Ramos (cell line): ENCODE results near the gene CNOT1.

Source experiments
- in situ Hi-C: fragments of 300-500 bp; cut with MboI; formaldehyde crosslinking; loops from one replicate; pipeline ENCODE4 v1.14.3; 2022; ENCODE audit warnings: low sequenced_read_pairs; ENCODE audit not compliant: unreplicated experiment

The CNOT1 gene

DNA sequence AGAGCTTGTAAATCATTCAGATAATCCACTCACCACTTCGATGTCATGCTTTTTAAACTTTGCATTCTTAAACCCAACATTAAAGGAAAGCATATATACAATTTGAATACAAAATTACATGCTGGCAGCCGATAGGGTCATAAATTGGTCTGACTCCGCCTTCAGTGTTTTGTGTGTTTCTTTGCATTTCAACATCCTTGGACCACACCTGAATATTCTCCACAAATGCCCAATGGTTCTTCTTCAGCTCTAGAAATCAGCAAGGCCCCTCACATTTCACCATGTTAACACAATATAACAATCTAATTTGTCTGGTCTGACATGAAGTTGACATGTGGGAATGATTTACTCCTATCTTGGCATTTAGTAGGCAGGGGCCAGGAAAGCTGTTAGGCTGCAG is 97.2 kb downstream of the CNOT1 start:
- in situ Hi-C loops: no loop called here

DNA sequence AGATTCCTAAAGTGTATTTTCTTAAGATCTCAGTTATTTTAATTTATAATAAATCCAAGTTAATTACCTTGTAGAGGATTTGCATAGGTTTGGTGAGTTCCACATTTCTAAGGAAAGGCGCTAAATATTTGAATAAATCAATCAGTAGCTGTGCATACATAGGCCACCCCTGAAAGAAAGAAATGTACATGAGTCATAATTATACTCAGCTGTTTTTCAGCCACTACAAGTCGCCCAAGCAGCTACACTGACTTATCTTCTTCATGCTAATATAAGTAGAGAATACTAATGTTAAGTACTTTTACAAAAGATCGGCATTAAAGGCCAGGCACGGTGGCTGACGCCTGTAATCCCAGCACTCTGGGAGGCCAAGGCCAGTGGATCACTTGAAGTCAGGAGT is 99.4 kb downstream of the CNOT1 start:
- in situ Hi-C loops: no loop called here

DNA sequence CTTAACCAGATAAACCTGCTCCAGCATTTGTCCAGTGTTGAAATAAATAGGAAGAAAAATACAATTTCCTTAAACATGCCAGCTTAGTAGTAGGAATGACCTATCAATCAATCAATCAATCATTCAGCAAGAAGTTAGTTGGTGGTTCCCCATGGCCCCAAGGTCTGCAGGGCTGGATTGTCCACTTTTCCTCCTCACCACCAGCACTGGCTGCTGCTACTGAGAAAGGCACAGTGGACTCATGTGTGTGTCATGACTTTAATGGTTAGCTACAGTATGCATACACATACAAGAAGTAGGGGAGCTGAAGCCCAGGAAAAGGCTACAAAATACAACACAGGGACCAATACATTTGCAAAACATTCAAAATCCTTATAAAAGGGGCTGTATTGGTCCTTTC is 109.9 kb downstream of the CNOT1 start:
- in situ Hi-C loops: no loop called here

DNA sequence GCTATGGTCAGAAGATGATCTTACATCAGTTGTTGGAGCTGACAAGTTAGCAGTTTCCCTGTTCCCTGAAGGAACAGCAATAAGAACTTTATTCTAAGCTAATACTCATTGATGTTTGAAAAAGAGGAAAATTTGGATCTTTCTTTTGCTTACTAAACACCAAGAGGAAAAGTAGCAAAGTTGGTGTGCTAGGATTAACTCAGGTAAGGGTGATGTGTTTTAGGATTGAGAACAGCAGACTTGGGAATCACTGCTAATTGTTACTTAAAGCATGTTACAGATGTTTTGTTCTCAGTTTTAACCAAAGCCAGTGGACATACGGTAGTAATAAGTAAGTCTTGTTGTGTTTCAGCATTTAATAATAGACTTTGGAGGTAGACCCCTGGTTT is 110.7 kb downstream of the CNOT1 start:
- in situ Hi-C loops: no loop called here

DNA sequence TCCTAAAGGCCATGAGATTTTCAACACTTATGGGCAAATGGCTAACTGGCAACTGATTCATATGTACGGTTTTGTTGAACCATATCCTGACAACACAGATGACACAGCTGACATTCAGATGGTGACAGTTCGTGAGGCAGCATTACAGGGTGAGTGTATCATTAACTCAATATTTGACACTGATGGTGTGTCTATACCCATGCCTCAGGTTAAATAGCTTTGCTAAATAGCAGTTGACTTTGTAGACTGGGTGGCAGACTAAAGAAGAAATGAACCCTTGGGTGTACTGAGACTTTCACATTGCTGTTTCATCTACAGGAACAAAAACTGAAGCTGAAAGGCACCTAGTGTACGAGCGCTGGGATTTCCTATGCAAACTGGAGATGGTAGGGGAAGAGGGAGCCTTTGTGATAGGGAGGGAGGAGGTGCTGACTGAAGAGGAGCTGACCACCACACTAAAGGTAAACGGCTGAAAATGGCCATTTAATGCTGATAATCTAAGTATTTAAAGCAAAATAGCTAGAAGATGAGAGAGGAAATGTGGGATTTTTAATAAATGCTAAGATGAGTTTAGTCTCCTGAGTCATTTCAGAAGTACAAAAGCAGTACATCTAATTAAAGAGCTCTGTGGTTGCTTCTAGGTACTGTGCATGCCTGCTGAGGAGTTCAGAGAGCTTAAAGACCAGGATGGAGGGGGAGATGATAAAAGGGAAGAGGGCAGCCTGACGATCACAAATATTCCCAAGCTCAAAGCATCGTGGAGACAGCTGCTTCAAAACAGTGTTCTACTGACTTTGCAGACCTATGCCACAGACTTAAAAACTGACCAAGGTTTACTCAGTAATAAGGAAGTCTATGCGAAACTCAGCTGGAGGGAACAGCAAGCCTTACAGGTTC is 111.3 kb downstream of the CNOT1 start:
- in situ Hi-C loops: no loop called here

DNA sequence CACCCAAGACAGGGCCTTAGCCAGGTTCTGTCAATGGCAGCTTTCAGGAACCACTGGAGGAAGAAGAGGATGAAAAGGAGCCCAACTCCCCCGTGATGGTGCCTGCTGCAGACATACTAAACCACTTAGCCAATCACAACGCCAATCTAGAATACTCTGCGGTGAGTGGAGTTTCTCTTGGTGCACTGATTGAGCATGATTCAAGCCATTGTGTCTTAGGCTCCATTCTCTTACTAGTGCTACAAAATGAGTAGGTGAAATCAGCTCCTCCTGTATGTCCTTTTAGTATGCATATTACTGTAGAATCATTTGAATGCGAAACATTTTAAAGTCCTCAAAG is 112.9 kb downstream of the CNOT1 start:
- in situ Hi-C loops: no loop called here

DNA sequence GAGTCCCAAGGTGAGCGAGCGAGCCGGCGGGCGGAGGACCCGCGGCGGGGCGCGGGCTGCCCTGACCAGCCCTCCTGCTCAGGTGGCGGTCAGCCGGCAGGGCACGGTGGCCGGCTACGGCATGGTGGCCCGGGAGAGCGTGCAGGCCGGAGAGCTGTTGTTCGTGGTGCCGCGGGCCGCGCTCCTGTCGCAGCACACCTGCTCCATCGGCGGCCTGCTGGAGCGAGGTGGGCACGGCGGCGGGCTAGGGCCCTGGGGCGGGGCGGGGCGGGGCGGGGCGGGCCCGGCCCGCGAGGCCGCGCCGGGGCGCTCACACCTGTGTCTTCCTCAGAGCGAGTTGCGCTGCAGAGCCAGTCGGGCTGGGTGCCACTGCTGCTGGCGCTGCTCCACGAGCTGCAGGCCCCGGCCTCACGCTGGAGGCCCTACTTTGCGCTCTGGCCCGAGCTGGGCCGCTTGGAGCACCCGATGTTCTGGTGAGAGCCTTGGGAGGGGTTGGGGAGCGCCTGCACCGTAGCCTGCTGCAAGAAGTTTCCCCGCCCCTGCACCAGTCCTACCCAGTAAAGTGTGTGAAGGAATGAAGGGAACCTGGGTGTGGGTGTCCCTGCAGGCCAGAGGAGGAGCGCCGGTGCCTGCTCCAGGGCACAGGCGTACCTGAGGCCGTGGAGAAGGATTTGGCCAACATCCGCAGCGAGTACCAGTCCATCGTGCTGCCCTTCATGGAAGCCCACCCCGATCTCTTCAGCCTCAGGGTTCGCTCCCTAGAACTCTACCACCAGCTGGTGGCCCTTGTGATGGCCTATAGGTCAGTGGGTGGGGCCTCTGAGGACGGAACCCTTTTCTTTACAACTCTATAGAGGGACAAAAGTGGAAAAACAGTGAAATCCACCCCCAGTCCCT is 113.5 kb downstream of the CNOT1 start:
- in situ Hi-C loops: no loop called here

DNA sequence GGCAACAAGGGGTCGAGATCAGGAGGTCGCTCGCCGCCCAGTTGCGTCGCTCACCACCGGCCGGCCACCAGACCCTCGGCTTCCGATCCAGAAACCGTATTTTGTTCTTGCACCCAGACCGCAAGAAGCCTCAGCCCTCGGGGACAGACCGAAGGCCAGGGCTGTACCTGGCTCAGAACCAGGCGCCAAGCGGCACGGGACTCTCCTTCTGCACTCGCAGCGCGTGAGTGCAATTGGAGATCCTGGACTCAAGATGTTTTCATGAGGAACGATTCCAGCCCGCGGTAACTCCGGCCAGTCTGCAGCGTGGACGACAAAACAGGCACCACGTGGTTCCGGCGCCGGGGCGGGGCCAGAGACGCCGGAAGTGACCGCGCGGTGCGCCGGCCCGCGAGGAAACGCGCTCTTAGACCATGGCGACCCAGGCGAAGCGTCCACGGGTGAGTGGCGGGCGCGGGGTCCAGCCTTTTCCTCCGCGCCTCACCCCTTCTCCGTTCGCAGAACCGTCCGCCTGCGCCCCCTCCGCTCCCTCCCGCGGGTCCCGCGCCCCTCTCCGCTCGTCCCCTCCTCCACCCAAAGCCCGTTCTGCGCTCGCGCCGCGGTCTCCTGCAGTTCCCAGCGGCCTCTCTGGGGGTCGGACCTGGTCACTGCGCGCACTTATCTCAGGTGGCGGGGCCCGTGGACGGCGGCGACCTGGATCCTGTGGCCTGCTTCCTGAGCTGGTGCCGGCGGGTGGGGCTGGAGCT is 114.3 kb downstream of the CNOT1 start, which contains the start of gene SETD6:
Gene SETD6 (plus strand): TSS at position 393 of the 746 bp plus-strand sequence. CDS start 21 bp downstream, at position 414.
- in situ Hi-C loops: no loop called here

DNA sequence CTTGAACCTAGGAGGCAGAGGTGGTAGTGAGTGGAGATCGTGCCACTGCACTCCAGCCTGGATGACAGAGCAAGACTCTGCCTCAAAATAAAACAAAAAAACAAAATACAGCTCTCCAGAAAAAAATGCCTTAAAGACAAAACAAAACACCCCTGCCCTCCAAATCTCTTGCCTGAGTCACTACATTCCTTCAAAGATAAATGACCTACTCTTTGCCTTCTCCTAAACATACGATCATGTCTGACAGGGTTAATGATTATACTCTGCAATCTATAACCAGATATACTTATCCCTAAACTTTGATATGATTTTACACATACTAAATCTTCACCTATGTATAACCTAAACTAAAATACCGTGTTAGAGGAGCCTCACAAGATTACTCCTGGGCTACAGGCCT is 115.8 kb downstream of the CNOT1 start:
- in situ Hi-C loops: no loop called here

DNA sequence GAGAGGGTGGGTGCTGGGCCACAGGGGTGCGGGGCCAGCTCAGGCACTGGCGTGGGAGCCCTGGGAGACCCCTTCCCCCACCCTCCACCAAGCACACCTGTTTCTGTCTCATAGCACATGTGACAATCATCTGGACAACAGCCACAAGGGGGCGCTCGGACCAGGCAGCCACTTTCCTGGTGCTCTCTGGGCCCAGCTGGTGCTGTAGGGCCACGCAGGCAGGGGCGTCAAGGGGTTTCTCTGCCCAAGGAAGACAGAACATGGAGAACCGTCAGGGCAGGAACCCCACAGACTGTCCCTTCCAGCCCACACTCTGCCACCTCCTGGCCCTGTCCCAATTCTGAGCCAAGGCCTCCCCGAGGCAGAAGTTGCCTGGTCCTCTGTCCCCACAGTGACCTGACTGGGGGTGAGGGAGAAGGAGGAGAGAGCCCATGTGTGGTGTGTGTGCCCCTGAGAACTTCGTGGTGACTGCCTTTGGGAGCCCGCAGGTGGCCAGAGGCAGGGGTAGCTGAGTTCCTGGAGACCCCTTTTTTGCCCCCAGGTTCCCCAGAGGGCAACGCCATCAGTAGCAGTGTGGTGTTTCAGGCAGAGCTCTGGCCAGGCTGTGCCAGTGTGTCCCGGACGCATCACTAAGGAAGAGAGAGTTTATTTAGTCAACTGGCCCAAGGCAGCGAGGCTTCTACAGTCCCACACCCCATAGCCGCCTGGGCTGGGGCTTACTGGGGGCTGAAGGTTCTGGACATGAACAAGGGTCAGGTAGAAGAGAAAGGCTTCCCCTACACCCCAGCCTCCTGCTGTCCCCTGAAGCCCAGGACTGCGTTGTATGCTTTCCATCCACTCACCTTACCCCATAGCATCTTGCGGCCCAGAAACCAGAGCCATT is 117.5 kb downstream of the CNOT1 start:
- in situ Hi-C loops: no loop called here

DNA sequence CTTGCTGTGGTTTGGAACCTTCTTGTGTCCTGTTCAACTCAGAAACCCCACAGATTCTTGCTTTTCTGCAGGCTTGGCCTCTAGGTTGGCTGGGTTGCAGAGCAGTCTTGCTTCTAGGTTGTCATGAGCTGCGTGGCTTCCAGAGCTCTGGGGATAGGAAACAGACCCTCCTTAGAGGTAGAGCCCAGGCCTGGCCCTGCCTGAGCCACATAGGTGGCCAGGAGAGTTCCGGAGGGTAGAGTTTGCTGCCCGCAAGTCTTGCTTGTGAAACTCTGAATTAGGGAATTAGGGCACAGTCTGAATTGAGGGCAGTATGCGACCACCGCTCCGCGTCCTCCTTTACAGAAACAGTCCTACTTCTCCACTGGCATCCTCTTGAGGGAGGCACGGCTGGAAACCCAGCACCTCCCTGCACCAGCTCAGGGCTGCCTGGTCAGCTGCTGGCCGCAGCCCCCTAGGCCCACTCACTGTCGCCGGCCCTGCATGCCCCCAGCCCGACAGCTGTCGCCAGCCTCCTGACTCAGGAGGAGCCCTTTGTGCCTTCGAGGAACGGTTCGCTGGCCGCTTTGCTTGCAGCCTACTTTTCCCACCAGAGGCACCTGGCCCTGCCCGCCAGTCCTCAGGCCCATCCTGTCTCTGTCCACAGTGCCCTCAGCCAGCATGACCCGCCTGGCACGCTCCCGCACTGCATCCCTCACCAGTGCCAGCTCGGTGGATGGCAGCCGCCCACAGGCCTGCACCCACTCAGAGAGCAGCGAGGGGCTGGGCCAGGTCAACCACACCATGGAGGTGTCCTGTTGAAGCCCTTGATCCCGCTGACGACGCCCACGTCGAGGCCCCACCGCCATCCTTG is 118.6 kb downstream of the CNOT1 start:
- in situ Hi-C loops: no loop called here

DNA sequence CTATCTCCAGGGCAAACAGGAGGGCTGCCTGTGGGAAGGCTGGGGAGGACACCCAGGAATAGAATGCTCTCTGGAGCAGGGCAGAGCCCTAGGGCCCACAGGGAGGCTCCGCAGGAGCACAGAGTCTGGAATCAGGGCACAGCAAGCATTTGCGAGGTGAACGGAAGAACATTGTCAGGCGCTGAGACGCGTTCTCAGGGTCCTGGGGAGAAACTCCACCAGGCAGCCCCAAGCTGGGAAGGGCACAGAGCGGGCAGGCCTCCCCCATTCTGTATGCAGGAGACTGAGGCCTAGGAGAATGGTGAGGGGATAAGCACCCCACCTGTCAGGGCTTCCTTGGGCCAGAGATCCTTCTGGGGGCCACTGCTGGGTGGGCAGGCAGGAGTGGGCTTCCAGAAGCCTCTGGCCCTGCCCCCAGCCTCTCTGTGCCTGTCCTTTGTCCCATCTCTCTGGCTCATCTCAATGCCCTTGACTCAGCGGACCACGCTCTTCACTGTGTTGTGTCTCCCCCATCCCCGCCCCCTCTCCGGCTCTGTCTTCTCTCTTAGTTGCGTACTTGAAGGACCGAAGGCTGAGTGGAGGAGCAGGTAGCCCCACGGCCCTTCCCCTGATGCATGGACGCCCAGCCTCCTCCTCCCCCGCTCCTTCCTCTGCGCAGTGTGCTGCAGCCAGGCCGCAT is 119.4 kb downstream of the CNOT1 start:
- in situ Hi-C loops: no loop called here

DNA sequence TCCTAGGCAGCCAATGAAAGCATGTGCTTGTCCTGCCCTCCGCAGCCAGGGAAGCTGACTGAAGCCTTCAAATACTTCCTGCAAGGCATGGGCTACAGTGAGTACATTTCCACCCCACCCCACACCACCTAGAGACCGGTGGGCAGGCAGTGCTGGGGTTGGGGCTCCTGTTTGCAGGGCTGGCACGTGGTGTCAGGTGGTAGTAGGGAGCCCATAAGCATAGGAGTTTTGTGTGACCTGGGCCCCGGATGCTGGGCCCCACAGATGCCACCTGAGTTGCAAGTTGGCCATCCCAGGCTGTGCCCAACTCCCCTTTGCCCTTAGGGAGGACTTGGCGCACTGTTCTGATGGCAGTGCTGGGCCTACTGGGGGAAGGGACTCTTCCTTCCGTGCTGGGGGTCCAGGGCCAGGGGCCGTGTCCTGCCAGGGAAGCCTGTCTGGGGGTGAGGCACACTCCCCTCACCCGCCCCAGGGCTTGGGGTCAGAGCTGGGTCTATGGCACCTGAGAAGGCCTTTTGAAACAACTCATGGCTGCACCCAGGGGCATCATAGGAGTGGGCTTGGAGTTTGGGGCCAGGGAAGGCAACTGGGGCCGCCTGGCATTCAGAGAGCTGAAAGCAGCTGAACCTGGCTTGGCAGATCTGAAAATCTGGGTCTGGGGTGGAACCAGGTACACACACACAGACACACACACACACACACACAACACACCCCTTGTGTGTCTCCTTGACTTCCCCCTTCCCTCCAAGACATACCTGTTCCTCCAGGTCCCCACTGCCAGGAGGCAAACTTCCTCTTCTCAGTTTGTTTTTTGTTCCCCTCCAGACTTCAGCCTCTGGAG is 120.2 kb downstream of the CNOT1 start:
- in situ Hi-C loops: loop anchor here (10.0 kb wide), 1 partner anchor 245 kb away; no protein-coding TSS in a partner anchor

DNA sequence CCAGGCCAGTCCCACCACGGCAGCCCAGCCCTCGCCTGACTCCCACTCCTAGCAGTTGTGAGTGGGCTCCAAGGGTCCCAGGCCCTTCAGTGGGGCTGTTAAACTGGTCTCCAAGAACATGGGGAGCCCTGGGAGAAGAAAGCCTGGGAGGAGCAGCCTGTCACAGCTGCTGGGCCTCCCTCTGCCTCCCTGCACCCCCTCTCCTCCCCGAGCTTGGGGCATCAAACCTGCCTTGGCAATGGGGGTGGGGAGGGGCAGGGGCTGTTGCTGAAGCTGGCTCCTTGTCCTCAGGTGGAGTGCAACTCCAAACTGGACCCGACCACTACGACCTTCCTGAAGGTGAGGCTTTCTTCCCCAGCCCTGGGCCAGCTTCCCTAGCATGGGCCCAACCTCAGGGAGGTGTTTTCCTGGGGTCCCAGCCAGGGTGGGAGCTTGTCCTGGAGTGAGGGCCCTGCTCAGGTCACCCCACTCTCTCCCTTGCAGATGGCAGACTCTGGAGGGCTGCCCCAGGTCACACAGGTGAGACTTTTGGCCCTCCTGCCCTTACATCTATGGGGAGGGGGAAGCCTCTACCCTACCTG is 120.9 kb downstream of the CNOT1 start:
- in situ Hi-C loops: loop anchor here (10.0 kb wide), 1 partner anchor 246 kb away; no protein-coding TSS in a partner anchor

DNA sequence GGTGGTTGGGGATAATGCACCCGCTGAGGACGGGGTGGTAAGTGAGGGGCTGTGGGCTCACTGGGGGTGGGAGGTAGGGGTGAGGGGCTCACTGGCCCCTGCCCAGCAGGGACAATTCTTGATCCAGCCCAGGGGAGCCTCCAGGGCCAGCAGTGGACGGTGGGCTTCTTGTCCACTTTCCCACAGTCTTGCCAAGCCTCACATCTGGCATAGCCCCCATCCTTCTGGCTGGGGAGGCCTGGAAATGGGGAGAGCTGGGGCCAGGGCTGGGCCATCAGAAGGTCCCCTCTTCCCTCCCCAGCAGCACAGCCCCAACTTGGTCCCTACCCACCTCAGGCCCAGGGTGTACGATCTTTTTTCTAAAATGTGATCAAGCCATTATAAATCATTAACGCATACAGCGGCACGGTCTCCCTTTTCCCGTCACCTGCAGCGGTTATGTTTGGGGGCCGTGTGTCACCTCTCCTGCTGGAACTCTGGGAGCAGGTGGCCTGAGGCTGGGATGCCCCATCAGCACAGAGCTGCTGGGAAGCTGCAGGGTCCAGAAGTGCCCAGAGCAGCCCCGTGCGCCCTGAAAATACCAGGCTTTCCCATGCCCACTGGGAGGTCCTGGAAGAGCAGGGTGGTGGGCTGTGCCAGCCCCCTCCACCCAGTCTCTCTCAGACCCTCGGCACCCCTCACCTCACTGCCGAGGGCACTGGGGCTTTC is 121.5 kb downstream of the CNOT1 start:
- in situ Hi-C loops: loop anchor here (10.0 kb wide), 1 partner anchor 247 kb away; no protein-coding TSS in a partner anchor
